GM21723 (cell line): ENCODE data around the gene ST6GALNAC1.

Experiments used
- ATAC-seq: cut with Tn5 transposase; IDR thresholded peaks from one replicate; pipeline ENCODE4 v1.9.1; 2021; ENCODE audit warnings: mild to moderate bottlenecking, moderate library complexity; ENCODE audit not compliant: unreplicated experiment

The ST6GALNAC1 gene, protein sequence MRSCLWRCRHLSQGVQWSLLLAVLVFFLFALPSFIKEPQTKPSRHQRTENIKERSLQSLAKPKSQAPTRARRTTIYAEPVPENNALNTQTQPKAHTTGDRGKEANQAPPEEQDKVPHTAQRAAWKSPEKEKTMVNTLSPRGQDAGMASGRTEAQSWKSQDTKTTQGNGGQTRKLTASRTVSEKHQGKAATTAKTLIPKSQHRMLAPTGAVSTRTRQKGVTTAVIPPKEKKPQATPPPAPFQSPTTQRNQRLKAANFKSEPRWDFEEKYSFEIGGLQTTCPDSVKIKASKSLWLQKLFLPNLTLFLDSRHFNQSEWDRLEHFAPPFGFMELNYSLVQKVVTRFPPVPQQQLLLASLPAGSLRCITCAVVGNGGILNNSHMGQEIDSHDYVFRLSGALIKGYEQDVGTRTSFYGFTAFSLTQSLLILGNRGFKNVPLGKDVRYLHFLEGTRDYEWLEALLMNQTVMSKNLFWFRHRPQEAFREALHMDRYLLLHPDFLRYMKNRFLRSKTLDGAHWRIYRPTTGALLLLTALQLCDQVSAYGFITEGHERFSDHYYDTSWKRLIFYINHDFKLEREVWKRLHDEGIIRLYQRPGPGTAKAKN

DNA sequence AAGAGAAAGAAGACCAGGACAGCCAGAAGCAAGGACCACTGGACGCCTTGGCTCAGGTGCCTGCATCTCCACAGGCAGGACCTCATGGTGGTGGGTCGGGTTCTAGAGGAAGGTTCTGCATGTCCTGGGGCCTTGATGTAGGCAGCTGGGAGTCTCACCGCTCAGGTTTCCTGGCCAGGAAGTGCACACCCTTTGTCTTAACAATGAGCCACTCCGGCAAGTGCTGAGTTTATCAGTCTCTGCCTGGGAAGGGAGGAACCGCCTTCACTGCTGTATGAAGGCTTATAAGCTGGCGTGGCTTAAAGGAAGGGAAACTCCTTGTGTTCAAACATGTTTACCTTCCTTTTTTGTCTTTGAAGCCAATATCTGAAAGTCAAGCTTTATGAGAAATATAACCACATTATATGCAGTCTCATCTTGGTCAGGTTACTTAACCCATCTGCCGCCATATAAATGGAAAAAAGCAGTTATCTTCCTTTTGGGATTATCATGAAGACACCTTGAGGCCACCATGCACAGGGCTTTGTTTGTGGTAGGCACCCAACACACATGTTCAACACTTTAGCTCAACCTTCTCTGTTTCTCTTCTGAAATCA, at the start of gene ST6GALNAC1:
Gene ST6GALNAC1, minus strand, starts transcription at position 205 of the 596 bp plus-strand sequence. Its CDS starts 119 bp downstream, at position 86.
- no peak for ATAC-seq

DNA sequence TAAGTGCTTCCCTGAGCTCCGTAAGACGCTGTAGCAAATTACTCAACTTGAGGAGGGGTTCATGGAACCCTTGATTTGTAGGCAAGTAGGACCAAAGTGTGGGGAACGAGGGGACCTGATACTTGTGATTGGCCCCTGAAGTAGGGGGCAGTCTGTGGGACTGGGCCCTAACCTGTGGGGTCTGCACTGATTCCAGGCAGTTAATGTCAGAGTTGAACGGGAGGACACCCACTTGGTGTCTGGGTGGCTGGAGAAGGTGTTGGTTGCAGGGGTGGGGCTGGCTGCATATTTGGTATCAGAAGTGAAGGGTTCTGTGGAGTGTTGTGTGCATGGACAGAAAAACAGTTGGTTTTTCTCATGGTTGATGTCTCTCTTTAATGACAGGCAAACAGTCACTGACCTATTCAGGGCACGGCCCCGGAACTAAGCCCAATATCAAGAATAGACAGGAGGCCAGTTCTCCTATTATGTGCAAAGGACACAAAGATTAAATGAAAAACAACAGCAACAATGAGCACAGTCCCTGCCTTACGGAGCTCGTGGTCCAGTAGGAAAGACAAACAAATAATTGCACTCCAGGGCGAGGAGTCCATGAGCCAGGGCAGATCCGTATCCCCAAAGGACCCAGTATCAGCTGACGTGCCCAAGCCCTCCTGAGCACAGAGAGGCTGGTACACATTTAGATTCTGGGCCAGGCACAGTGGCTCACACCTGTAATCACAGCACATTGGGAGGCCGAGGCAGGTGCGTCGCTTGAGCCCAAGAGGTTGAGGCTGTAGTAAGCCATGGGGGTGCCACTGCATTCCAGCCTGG, 48.0 kb upstream of the ST6GALNAC1 start:
- ATAC-seq, result no peak

DNA sequence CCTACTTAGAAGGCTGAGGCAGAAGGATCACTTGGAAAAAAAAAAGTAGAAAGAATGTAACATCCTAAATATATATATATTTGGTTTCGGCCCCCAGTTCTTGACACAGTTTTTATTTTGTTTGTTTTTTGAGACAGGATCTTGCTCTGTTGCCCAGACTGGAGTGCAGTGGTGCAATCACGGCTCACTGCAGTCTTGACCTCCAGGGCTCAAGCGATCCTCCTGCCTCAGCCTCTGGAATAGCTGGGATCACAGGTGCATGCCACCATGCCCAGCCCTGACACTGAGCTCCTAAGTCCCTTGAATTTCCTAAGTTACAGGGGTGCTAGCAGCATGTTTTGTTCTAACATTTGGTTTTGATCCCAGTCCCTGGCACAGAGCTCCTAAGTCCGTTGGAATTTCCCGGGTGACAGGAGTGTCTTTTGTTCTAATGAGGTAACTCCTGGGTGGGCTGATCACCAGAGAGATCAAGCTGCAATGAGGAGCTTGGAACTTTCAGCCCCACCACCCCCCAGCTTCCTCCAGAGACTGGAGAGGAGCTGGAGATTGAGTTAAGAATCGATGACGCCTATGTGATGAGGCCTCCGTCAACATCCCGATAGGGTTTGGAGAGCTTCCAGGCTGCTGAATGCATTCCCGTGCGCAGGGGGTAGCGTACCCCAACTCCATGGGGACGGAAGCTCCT, 47.2 kb upstream of the ST6GALNAC1 start:
- ATAC-seq, result no peak

DNA sequence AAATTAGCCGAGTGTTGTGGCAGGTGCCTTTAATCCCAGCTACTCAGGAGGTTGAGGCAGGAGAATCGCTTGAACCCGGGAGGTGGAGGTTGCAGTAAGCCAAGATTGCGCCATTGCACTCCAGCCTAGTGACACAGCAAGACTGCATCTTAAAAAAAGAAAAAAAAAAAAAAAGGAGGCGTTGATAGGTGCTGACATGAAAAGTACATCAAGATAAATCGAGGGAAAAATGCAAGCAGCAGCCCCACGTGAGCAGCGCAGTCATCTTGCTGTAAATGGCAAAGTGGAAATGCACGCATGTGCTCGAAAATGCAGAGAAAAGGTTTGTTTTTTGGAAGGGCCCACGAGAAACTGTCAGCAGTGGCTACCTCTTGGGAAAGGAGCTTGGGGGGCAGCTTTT, 46.3 kb upstream of the ST6GALNAC1 start:
- ATAC-seq, result no peak

DNA sequence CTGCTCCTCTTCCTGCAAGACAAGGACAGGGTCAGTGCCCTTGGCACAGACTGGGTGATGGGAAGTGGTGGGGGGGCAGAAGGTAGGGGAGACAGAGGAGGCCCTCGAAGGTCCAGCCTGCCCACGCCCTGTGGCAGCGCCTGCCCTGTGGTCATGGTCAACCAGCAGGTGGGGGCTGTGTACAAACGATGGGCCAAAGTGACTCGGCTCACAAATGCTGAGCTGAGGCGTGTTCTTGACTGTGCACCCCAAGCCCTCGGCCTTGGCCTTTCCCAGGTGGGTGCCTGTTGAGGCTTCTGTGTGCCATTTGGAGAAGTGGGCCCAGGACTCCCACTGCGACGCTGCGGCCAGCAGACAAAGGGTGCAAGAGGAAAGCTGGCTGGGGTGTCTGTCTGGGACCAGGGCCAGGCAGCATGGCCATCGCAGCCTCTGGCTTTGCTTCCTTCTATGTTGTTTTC, 44.6 kb upstream of the ST6GALNAC1 start:
- ATAC-seq, result no peak

DNA sequence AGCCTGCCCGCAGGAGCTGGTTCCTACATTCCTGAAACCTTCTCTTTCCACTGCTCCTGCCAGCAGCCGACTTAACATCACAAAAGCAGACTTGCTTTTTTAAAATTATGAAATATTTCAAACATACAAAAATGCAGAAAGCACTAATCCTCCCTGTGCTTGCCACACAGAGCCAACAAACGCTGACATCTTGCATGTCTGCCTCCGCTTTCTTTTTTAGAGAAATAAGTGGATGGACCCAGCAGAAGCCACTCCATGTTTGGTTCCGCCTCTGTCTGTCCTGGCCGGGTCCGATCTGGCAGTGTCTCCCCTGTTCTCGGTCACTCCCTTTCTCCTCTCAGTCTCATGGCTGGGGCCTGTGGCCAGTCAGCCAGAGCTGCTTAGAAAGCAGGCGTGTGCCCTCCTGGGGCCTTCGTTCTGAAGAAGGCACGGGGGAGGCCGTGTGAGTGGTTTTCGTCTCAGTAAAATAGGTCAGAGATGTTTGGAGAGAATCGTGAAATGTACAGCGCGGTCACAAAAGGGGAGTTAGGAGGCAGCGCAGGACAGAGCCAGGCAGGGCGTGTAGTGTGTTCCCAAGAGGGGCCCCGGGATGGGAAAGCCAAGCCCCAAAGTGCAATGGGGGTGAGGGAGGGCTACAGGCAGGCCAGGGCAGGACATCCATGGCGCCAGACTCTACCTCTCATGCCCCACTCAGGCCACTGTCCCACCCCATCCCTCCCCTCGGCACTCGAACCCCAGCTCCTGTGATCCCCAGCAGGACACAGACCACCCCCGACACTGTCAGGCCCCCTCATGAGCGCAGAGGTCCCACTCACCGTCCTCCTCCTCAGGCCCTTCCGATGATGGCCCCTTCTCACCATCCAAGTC, 44.0 kb upstream of the ST6GALNAC1 start:
- ATAC-seq, result no peak

DNA sequence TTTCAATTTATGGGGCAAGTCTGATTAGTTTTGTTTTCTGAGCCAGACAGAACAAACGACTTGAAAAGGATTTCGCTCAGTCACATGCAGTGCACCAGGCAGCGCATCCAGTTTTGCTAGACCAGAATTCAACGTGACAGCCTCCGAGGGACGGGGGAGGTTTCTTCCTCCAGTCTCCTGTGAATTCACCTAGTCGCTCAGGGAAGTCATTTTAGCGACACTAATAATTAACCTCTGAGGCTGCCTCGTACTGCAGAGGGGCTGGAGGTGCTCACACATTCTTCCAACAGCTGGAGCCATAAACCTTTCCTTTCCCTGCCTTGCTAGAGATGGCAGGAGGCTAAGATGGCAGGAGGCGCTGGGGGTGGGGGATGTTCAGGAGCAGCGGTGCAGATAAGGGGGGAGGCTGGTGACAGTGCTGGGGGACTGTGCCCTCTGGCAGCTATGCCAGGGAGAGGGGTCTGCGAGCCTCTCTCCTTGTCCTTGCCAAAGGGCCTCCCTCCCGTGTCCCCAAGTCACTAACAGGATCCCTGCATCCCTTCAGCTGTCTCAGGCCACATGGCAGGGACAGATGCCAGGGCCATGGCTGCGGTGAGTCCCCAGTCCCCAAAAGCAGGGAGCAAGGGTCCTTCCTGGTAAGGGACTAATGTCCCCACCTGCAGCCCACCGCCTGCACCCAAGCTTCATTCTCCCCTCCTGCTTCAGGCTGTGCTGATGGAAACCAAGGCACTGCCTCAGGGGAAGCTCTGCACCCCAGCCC, 43.2 kb upstream of the ST6GALNAC1 start:
- ATAC-seq, result no peak

DNA sequence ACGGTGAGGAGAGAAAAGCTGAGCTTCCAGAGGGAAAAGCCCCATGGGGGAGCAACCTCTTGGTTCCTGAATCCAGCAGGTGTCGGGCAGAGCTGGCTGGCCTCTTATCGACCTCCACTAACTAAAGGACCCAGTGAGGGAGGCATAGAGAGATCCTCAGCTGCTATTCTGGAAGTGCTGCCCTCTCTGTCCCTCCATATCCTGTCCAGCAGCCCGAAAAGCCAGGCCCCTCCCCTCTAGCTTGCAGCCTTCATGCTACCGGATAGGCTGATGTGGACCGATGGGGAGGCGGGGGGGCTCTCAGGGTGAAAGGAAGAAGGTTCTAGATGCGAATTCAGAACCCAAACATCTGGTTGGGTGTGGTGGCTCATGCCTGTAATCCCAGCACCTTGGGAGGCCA, 42.3 kb upstream of the ST6GALNAC1 start:
- no peak for ATAC-seq

DNA sequence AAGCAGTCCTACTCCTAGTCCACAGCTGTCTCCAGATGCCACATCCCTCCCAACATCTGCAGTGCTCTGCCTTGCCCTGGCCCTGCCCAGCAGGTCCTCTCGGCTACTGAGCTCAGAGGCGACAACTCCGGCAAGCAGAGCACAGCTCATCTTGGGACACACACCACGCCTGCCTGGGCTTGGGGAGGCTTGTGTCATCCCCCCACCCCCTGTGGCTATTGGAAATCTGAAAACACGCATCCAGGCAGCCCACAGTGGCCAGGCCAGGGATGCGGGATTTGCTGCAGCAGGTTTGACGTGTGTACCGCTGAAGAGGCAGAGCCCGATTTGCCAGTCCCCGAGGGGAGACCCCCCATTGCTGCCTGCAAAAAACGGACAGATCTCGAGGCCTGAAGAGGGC, 41.8 kb upstream of the ST6GALNAC1 start:
- no peak for ATAC-seq

DNA sequence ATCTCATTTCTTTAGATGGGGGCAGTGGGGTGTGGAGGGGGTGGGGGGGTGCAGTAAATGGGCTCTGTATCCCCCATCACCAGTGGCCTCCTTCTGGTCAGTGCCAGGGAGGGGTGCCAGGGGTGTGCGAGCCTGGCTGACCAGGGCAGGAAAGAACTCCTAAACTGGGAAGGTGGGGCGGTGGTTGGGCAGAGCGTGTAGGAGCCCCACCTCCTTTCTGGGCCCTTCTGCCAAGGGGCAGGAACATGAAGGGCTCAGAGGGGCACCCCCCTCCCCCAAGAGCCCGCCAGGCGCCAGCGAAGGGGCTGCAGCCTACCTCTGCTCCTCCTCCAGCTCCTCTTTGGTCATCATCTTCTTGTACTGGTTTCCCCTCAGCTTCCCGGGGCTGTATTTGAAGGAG, 41.2 kb upstream of the ST6GALNAC1 start:
- no peak for ATAC-seq

DNA sequence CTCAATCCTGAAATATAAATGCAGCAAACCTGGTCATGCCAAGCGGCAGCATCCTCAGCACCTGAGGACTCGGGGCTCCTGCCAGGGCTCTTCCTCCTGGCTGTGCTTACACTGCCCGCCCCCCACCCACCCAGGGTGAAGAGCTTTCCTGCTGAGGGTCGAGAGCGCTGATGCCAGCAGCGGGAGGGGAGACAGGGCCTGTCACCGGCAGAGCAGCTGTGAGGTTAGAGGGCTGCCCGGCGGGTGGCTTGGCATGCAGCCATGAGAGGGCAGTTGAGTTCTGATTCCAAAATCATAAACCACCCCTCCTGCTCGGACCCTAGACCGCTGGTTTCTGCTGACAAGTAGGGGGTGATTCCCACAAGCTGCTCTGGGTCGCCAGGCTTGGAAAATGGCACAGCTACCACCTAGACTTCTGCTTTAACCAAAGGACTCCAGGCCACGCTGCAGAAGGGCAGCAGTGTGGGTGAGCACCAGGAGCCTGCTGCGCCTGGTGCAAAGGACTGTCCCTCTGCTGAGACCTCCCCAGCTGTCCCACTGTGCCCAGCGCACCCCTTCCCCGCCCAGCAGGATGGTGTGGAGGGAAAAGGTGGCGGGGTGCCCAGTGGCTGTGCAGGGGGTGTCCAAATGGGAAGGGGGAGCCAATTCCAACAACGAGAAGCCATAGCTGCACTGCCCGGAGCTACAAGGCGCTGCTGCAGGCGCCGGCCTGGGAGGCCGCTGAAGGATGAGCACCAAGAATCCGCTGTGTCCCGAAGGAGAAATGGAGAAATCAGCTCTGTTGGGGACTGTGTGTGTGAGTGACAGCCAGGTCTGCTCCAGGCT, 40.6 kb upstream of the ST6GALNAC1 start:
- ATAC-seq, result no peak

DNA sequence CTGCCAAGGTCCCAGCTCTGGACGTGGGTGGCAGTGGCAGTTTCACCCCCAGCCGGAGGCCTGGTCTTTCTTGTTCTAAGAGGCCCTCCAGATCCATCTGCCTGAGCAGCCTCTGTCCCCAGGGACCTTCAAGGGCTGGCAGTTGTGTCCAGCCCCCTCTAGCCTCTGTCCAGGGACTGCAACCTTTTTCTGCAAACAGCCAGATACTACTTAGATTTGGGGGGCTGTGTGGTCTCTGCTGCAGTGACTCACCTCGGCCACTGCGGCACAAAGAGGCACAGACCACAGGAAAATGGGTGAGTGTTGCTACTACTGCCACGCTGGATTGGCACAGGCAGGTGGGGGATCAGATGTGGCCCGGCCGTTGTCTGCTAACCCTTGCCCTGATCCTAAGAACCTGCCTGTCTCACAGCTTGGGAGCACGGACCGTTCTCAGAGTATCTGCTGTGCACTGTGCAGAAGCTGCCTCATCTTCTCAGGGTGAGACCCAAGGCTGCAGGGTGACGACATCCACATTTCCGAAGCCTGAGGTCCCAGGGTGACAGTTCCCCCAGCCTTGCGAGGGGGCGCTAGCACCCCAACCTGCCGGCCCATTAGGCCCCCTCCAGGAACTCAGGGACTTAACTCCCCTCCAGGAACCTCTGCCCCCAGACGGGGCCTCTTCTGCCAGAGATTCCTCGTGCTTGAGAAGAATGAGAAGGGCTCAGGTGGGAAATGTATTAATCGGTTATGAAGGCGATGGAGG, 39.6 kb upstream of the ST6GALNAC1 start:
- ATAC-seq, result no peak

DNA sequence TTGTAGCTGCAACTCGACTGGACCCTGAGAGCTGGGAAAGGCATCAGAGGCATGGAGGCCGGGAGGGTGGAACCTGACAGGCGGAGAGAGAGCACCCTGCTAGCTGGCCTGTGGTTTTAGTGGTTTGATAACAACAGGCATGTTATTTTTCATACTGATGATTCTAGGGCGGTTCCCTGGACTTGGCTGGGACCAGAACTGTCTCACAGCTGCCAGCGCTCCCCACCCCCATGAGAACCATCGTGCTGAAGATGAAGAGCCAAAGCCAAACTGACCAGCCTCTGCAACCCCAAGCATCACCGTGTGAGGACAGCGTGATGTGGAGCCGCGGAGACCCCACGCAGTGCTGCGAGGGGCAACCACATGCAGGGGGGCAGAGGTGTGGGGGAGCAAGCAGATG, 38.7 kb upstream of the ST6GALNAC1 start:
- no peak for ATAC-seq

DNA sequence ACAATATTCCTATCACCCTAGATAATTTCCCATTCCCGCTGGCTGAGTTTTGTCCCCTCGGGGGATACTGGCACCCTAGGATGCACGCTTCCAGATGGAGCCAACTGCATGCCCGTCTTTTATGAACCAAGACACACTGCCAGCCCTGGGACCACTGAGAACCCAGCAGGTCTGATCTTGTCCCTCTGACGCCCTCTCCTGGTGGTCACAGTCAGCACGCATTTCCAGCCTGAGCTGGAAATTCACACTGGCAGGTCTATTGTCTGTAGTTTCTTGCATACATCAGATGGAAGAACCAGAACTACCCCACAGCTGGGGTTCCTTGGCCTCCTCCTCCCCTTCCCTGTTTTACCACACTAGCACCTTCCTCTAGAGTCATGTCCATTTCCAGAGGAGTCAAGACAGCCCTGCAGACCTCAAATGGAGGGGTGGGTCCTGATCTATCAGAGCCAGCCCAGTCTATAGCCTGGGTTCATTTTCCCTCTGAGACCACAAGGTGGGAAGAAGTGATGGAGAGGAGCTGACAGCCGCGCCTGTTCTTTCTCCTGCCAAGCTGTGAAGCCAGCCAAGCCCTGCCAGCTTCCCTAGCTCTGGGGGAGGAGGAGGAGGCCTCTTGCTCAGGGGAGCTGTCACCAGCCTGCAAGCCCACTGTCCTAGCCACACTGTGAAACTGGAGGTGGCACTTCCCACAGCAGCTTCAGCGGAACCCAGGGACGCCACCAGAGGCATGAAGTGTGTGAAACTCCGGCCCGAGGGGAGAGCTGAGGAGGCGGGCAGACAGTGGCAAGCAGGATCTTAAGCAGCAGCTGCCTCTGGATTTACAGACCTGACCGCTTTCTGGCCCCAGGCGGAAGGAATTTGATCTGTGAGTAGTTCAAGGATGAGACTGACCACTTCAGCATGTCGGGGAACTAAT, 37.9 kb upstream of the ST6GALNAC1 start:
- no peak for ATAC-seq

DNA sequence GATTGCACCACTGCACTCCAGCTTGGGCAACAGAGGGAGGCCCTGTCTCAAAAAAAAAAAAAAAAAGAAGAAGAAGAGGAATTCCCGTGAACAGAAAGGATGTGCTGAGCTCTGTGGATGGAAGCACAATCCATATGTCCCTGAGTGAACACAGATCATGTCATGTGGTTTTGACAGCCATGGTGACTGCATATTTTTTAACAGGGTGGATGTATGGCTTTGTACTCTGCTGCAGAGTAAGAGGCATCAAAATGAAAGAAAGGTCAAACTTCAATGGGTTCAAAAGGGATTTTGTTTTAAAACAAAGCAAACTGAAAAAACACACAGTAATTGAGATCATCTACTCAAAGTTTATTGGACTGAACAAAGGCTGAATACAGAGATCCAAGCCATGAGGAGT, 35.7 kb upstream of the ST6GALNAC1 start:
- ATAC-seq, result no peak

DNA sequence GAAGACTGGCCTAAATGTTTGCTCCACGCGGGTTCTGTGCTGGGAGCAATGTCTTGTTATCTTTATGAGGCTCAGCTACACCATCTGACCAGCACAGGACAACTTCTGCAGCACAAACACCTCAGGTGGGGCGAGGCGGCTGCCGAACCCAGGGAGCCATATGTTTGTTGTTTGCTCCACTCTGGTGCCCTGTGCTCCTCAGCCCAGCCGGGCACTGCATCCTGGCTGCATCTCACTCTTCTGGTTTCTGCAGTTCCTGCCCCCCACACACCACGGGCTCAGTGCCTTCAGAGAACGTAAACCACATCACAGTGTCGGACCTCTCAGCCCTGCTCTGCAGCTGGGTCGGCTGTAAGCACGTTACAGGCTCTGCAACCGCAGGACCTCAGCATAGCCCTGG, 34.8 kb upstream of the ST6GALNAC1 start:
- ATAC-seq, result no peak
